Stimulated activated CD4-positive, alpha-beta T cell treated with anti-CD3 and anti-CD28 coated beads, Interleukin-15, amount 100 ng/mL, for 48 hours (primary cell): ENCODE data around the gene LEO1.

Experiments
- DNase-seq, 2 donors: peaks; one replicate each; pipeline ENCODE4 v3.0.0-alpha.2; 2020; ENCODE audit warnings: low read depth in 2 of 2

The LEO1 gene

GRCh38 chr15:51971375-51972133, at the start of gene LEO1:
TSS of gene LEO1 (minus strand) at chr15:51971778. CDS start at chr15:51971745, 33 bp downstream.
- DNase-seq, result peak; percentile 85 to 88

GRCh38 chr15:52021128-52021671, 49.6 kb upstream of the LEO1 start:
- peak; percentile 59 for DNase-seq

DNA sequence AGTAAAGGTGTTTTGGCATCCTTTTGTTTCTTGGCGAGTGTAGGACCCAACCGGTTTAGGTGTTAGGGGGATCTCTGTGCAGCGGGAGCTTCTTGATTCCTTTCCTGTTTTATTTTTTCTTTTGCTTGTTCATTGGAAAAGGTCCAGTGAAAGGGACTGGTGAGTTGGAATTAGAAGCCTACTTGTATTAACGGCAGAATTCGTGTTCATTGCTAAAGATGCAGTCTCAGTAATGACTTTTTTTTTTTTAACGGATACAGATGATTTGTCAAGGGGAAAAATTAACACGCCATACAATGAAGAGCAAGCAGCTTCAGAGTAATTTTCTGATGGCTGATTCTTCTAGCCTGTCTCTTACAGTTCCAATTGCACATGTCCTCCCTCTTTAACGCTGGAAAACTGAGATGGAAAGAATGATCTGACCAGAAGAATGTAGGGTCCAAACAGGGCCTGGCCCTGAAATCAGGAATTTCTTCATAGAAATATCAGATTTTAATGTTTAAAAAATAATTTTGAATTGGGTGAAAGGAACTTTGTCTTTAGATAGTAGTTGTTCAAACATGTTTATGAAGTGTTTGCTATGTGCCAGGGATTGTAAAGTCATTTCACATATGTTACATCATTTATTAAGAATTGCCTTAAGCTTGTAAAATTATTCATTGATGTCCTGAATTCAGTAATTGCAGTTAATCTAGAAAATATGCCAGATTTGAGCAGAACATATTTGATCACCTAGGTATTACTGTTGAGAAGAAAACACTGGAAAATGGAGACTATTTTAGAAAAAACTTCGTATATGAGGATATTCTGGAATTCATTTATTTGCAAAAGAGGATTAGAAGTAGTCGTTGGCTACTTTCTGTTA, 48.9 kb upstream of the LEO1 start:
- DNase-seq, result no peak

GRCh38 chr15:52019394-52020220, 48.0 kb upstream of the LEO1 start:
- DNase-seq, result peak; percentile 53 to 64

- peak; percentile 86 to 92 for DNase-seq
These were observed 47.3 kb upstream of the LEO1 start, which contains the start of gene MAPK6 for GRCh38 chr15:52018693-52019393. TSS of gene MAPK6 (plus strand) at chr15:52019219. CDS start at chr15:52046461, 27,242 bp downstream.

GRCh38 chr15:52018244-52018643, 46.7 kb upstream of the LEO1 start:
- DNase-seq, result no peak

DNA sequence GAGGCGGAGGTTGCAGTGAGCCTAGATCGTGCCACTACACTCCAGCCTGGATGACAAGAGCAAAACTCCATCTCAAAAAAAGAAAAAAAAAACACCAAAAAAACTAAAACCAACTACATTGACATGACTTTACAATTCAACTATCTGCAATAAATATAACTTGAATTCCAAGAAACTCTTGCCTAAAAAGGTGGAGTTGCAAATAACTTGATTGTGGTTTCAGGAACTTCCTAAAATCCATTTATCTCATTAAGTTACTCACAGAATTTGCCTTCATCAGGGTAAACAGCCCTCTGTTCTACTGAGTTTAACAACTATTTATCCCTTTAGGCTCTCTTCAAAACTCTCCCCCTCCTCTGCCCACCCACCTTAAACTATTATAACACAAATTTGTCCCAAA, 44.7 kb upstream of the LEO1 start:
- DNase-seq, result no peak

- no peak for DNase-seq
These were observed 43.0 kb upstream of the LEO1 start for GRCh38 chr15:52014616-52015015.

DNA sequence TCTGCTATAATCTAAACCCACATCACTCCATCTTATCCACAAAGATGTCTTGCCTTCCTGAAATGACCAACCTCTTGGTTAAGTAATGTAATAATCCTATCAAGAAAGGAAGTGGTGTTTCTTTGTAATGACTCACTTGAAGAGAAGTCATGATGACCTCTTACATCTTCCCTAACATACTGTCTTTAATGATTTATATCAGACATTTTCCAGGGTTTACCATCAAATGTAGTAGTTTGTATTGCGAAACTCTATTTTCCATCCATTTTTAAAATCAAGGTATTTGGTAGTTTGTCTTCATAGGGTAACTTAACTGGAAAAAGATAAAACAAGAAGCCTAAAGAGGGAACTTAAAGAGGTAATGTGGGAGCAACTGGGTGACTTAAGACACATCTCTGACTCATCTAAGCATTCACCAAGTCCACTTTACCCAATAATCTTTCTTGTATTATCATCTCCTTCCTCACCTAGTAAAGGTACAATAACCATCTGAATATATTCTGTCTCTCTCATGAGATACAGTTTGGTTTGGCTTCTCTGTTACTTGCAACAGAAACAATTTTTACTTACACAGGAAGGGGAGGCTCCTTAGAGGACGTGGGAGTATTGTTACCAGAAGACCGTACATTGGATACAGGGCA, 41.7 kb upstream of the LEO1 start:
- DNase-seq, result no peak

DNA sequence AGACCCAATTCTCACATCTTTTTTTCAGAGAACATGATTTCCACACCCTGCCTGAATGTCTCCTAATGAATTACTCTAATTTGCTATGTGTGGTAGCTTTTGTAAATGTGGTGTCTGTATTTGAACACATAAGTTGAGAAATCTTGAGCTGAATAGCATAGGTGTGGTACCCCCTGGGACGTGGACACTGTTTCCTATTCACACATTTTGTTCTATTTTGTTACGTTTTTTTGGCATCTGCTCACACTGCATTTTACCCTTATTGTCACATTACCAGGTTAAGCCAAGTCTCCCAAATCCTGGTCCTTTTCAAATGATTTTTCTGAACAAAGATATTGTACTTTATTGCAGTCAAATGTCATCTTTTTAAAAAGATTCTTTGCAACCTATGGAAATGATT, 40.6 kb upstream of the LEO1 start:
- DNase-seq, result no peak

GRCh38 chr15:52011711-52012144, 40.1 kb upstream of the LEO1 start:
- DNase-seq, result no peak

DNA sequence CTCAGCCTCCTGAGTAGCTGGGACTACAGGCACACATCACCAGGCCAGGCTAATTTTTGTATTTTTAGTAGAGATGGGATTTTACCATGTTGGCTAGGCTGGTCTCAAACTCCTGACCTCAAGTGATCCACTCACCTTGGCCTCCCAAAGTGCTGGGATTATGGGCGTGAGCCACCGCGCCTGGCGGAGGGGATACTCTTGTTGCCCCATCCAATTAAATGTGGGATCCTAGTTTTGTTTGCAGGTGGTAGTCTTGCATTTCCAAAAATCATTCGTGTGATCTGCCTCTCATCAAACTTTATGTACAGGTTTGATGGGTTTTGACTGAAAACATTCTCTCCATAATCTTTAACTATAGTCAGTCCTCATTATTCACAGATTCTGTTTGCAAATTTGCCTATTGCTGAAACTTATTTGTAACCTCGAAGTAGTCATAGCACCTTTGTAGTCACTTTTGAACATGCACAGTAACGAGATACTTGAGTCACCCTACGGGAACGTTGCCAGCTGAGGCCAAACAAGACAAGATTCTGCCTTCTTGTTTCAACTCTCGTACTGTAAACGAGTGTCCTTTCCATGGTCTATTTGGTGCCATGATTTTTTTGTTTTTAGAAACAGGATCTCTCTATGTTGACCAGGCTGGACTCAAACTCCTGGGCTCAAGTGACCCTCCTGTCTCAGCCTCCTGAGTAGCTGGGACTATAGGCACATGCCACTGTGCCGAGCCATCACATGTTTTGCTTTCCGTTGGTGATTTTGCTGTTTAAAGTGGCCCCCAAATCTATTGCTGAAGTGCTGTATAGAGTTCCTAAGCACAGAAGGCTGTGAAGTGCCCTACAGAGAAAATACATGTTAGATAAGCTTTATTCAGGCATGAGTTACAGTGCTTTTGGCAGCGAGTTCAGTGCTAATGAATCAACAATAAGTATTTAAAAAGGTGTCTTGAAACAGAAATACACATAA, 39.3 kb upstream of the LEO1 start:
- peak; percentile 68 to 69 for DNase-seq

GRCh38 chr15:52008698-52009434, 37.3 kb upstream of the LEO1 start:
- DNase-seq, result no peak

GRCh38 chr15:52008359-52008697, 36.8 kb upstream of the LEO1 start:
- DNase-seq, result no peak

DNA sequence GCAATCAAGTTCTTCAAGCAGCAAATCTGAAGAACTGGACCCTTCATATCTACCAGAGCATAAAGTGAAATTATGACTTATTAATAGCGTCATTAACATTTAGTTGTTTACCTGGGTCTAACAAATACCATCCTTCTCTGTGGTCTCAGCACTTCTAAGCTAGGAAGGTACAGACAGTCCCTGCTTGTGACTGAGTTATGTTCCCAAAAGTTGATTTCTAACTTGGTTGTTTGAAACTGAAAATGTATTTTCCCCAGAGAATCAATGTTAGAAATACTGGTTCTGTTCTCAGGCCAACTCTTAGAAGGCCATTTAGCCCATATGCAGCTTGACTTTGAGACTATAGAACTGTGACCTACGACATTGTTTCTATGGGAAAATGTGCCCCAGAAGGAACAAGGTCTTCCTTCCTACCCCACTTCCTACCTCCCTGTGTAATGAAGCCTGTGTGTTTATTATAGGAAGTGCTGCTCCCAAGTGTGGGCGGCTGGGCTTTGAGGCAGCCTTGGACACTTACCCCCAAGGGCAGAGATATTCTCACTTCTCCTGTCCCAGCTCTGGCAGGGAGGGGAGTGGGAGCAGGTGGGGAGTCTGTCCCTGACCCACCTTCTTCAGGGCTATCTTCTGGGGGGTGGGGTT, 35.2 kb upstream of the LEO1 start:
- DNase-seq, result no peak

DNA sequence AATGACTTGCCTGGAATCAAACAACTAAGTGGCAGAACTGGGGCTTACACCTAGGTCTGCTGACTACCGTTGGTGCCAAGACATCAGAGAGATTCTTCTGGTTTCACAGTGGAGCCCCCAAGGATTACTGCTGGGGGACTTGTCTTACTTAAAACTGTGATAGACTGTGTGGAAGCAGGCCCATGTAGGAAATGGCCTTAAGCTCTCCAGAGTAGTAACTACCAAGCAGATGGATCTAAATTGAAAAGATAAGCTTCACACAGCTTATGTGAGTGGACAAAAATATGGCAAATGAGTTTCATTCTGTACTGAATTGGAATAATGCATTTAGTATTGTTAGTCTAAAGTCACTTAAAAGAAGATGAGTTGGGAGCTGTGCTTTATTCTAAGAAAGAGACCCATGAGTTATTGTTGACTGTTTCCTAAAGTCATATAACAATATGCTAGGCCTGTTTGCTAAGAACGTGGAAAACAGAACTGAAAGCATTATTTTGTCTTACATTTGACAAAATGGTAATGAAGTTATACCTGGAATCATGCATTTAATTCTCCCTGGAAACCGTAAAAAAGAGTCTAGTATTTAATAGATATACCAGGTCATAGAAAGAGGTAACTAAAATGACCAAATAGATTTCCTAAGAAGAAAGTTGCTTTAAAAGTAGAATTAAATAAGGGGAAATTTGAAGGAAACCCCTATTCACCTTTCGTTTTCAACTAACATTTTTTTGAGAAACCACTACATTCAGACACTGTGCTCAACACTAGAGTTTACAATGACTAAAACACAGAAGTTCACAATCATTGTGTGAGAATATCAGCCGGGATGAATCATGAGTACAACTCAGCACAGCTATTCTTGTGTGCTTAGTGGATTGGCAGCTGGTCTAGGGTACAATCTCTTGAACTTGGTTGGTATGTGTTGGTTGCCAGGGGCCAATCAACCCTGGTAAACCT, 34.4 kb upstream of the LEO1 start:
- peak in 1 of 2 donors; percentile 33 for DNase-seq

- no peak for DNase-seq
These were observed 33.2 kb upstream of the LEO1 start for GRCh38 chr15:52004806-52005205.
